ENCODE results near the gene PARP11.

Gene PARP11

DNA sequence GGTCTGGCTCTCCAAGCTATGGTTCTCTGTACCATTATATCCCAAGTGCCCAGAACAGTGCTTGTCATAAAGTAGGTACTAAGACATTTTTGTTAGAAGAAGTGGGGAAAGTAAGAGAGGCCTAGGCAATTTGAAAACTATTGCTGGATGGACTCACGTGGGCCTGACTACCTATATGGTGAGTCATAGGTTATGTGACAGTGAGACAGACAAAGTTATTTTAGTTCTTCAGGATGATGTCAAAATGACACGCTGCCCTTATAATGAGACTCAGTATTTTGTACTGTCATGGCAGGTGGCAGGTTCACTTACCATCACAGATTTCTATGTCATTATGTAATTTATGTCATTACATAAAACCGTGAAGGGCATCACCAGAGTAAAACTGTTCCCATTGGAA is 53.1 kb downstream of the PARP11 start:
- TF ChIP-seq, protein P1, sequence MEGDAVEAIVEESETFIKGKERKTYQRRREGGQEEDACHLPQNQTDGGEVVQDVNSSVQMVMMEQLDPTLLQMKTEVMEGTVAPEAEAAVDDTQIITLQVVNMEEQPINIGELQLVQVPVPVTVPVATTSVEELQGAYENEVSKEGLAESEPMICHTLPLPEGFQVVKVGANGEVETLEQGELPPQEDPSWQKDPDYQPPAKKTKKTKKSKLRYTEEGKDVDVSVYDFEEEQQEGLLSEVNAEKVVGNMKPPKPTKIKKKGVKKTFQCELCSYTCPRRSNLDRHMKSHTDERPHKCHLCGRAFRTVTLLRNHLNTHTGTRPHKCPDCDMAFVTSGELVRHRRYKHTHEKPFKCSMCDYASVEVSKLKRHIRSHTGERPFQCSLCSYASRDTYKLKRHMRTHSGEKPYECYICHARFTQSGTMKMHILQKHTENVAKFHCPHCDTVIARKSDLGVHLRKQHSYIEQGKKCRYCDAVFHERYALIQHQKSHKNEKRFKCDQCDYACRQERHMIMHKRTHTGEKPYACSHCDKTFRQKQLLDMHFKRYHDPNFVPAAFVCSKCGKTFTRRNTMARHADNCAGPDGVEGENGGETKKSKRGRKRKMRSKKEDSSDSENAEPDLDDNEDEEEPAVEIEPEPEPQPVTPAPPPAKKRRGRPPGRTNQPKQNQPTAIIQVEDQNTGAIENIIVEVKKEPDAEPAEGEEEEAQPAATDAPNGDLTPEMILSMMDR (IDR thresholded peaks at IDR 0.05; ENCODE audit: low read depth, low read length), result no peak
- no peak for DNase-seq (ENCODE audit: extremely low read depth, low read depth)

DNA sequence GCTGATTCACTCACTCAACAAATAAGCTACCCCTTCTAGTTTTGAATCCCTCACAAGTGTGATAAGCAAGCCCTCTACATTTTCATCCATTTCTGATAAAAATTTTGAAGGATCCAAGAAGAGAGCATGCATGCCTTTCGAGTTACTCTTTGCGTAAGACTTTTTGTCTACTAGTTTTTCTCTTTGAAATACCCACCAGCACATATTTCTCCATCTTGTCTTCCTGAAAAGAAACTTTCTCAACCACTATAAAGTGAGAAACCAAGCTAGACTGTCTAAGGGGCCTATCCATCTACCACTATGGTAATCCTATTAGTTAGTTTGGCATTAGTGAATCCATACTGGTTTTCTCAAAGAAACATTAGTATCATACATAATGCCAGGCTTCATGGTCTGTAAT is 56.9 kb downstream of the PARP11 start:
- DNase-seq (ENCODE audit: extremely low read depth, low read depth), result no peak
- TF ChIP-seq, protein P1 (IDR thresholded peaks at IDR 0.05; ENCODE audit: low read depth, low read length), result no peak

DNA sequence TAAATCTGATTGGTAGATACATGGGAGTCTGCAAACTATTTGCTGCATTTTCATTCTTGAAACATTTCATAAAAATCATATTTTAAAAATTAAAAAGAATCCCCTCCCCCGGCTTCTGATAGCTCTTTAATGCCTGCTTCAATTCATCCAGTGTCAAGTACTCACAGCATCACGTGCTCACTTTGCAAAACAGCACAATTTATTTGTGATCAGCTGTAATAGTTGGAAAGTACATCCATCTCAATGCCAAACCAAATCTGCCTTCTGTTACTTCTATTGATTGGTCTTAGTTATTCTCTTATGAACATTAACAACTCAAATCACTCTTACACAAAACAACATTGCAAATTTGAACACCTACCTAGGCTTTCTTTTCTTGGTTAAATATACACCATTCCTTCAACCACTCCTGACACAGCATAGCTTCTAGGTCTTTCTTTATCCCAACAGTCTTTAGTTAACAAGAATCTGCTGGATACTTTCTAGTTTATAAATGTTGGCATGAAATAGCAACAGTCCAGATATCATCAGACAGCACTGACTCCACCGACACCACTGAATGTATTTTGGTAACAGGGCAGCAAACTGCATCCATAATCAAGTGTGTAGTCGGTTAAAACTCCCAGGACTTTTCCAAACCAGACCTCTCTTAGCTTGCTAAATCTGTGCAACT is 58.0 kb downstream of the PARP11 start:
- TF ChIP-seq, protein P1 (IDR thresholded peaks at IDR 0.05; ENCODE audit: low read depth, low read length), result no peak
- no peak for DNase-seq (ENCODE audit: extremely low read depth, low read depth)

DNA sequence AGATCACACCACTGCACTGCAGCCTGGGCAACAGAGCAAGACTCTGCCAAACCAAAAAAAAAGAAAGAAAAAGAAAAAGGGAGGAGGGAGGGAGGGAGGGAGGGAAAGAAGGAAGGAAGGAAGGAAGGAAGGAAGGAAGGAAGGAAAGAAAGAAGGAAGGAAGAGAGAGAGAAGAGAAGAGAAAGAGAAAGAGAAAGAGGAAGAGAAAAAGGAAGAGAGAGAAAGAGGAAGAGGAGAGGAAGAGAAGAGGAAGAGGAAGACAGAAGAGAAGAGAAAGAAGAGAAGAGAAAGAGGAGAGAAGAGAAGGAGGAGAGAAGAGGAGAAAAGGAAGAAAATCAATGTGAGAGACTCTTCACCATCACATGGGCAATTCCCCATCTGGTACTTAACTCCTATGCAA is 62.7 kb downstream of the PARP11 start:
- DNase-seq (ENCODE audit: extremely low read depth, low read depth), result no peak
- TF ChIP-seq, protein P1 (IDR thresholded peaks at IDR 0.05; ENCODE audit: low read depth, low read length), result no peak

DNA sequence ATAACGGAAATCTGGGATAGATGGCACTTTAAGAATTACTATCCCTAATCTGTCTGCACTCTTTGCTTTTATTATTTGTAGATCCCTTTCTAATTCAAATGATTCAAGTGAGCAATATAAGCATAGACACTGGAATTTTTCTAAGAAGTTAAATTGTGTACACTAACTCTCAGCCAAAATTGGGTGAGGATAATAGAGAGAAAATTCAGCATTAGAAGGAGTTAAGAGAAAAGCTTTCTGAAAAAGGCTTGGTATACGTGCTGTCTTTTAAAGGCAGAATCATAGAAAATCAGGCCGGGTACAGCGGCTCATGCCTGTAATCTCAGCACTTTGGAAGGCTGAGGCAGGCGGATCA is 63.2 kb downstream of the PARP11 start:
- TF ChIP-seq, protein P1 (IDR thresholded peaks at IDR 0.05; ENCODE audit: low read depth, low read length), result no peak

DNA sequence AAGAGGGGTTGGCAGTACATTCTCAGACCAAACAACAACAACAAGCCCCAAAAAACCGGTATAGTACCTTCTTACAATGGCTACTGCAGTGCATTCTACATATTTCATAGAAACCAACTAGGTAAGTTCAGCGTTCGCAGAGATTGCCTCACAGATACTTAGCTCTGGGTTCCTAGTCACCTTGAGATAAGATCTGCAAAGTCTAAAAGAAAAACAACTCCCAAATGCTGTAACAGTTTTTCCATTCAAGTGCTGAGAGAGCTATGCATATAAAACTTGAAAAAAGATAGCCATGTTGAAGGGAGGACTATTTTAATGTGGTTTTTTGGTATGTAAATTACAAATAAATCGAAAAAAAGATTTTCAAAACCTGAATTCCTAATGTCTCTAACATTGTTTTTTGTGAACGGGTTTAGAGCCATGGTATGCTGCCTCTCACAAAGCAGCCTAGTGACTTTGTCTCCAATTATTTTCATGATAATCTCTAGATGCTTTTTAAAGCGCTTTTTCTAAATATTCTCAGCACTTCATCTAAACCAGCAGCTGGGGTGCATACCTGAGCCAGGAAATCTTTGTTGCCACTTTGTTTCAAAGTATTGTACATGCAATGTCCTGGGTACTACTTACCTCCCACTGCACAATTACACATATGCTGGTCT is 63.7 kb downstream of the PARP11 start:
- TF ChIP-seq, protein P1 (IDR thresholded peaks at IDR 0.05; ENCODE audit: low read depth, low read length), result no peak
- no peak for DNase-seq (ENCODE audit: extremely low read depth, low read depth)

More for the DNA sequence above, 63.2 kb downstream of the PARP11 start:
- no peak for DNase-seq (ENCODE audit: extremely low read depth, low read depth)

DNA sequence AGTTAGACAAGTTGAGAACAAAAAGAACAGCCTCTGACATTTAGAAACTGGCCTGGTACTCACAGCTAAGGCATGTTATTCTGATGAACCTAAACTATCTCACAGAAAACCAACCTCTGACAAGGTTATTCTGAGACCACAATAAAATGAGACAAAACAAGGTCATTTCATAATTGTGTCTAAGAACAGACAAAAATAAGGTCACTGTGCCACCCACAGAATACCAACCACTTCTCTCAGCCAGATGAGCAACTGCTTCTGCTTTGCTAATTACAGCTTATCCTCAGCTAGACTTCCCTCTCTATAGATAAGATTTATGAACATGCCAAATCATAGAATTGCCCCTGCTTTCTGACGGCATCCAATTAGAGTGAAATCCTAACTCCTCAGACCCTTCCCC is 68.1 kb downstream of the PARP11 start:
- TF ChIP-seq, protein P1 (IDR thresholded peaks at IDR 0.05; ENCODE audit: low read depth, low read length), result no peak
- no peak for DNase-seq (ENCODE audit: extremely low read depth, low read depth)
